ACC112 (cell line): ENCODE measurements around the gene BGLAP.

Experiments used
- H2AFZ ChIP-seq: fragments of 200-600 bp; sonication (generic); one replicate; pipeline ENCODE4 v1.6.0; 2017; ENCODE audit warnings: antibody characterized with exemption, low read length; ENCODE audit not compliant: unreplicated experiment
- H3K27ac ChIP-seq: fragments of 200-600 bp; sonication (generic); 2 replicates; pipeline ENCODE4 v1.5.1; 2014; ENCODE audit warnings: low read depth, mild to moderate bottlenecking, antibody characterized with exemption, low read length, moderate library complexity
- H3K27me3 ChIP-seq: fragments of 200-600 bp; sonication (generic); 2 replicates; pipeline ENCODE4 v1.6.1; 2014; ENCODE audit warnings: mild to moderate bottlenecking, antibody characterized with exemption, low read length, moderate library complexity, mixed read lengths; ENCODE audit not compliant: insufficient read depth
- H3K36me3 ChIP-seq: fragments of 200-600 bp; sonication (generic); 2 replicates; pipeline ENCODE4 v1.6.1; 2016; ENCODE audit warnings: mild to moderate bottlenecking, antibody characterized with exemption, low read length, moderate library complexity, mixed read lengths; ENCODE audit not compliant: insufficient read depth
- H3K4me1 ChIP-seq: fragments of 200-600 bp; sonication (generic); one replicate; pipeline ENCODE4 v1.6.1; 2016; ENCODE audit warnings: low read length, mixed read lengths; ENCODE audit not compliant: insufficient read depth, unreplicated experiment, control insufficient read depth
- H3K4me3 ChIP-seq: fragments of 200-600 bp; sonication (generic); 2 replicates; pipeline ENCODE4 v1.5.1; 2014; ENCODE audit warnings: mild to moderate bottlenecking, low read depth, low read length
- H3K79me2 ChIP-seq: fragments of 200-600 bp; sonication (generic); one replicate; pipeline ENCODE4 v1.6.0; 2016; ENCODE audit warnings: low read length; ENCODE audit not compliant: control insufficient read depth, unreplicated experiment, insufficient read depth

Gene BGLAP

GRCh38 chr1:156241926-156242325, at the start of gene BGLAP:
TSS of gene BGLAP (plus strand) at chr1:156242184. CDS start at chr1:156242232, 48 bp downstream.
- Histone ChIP-seq H3K36me3 (no peaks in the 10 kb centered on the region), H3K4me1 (peaks cover 24% of the 10 kb centered on the region), H3K27me3 (peaks cover 8% of the 10 kb centered on the region; the same call in 1 of the 2 replicates)

GRCh38 chr1:156193208-156193487, 48.8 kb upstream of the BGLAP start:
- Histone ChIP-seq H3K27ac (peak overlapping the region; percentile 73), H3K4me1 (peaks cover 5% of the 10 kb centered on the region), H3K4me3 (peak overlapping the region; percentile 94), H3K27me3 (no peaks in the 10 kb centered on the region), H2AFZ (peak overlapping the region; percentile 84), H3K36me3 (no peaks in the 10 kb centered on the region), H3K79me2 (peaks cover 37% of the 10 kb centered on the region)

More at GRCh38 chr1:156241926-156242325, at the start of gene BGLAP:
- H2AFZ ChIP-seq = no peak within 1 kb of the TSS
- no peak within 1 kb of the TSS for H3K4me3 ChIP-seq
- H3K27ac ChIP-seq = no peak within 1 kb of the TSS
- no peaks in the 10 kb centered on the region for H3K79me2 ChIP-seq

- Histone ChIP-seq H3K36me3 (no peaks in the 10 kb centered on the region), H3K27me3 (no peaks in the 10 kb centered on the region), H3K4me3 (peak within 1 kb of the TSS; percentile 94), H3K4me1 (peaks cover 5% of the 10 kb centered on the region), H2AFZ (peak within 1 kb of the TSS; percentile 84), H3K27ac (peak within 1 kb of the TSS; percentile 73), H3K79me2 (peaks cover 39% of the 10 kb centered on the region)
These were observed 48.3 kb upstream of the BGLAP start, which contains the start of gene SLC25A44 for GRCh38 chr1:156193488-156194299. TSS of gene SLC25A44 (plus strand) at chr1:156194104. CDS start at chr1:156199848, 5,744 bp downstream.

GRCh38 chr1:156194300-156194652, 47.7 kb upstream of the BGLAP start:
- H3K79me2 ChIP-seq = peaks cover 41% of the 10 kb centered on the region
- no peaks in the 10 kb centered on the region for H3K27me3 ChIP-seq
- peak overlapping the region; percentile 94 for H3K4me3 ChIP-seq
- peak overlapping the region; percentile 71 for H2AFZ ChIP-seq
- peaks cover 5% of the 10 kb centered on the region for H3K4me1 ChIP-seq
- no peaks in the 10 kb centered on the region for H3K36me3 ChIP-seq
- H3K27ac ChIP-seq = peak overlapping the region; percentile 50; the same call in 1 of the 2 replicates

GRCh38 chr1:156195853-156196252, 46.1 kb upstream of the BGLAP start:
- Histone ChIP-seq H2AFZ (no peak overlapping the region), H3K79me2 (peaks cover 41% of the 10 kb centered on the region), H3K4me1 (peaks cover 5% of the 10 kb centered on the region), H3K27ac (no peak overlapping the region), H3K4me3 (no peak overlapping the region; the same call in 1 of the 2 replicates), H3K36me3 (no peaks in the 10 kb centered on the region), H3K27me3 (no peaks in the 10 kb centered on the region)

GRCh38 chr1:156196445-156196844, 45.5 kb upstream of the BGLAP start:
- Histone ChIP-seq H3K36me3 (no peaks in the 10 kb centered on the region), H3K27ac (no peak overlapping the region), H3K79me2 (peaks cover 41% of the 10 kb centered on the region)

GRCh38 chr1:156198831-156199349, 43.1 kb upstream of the BGLAP start:
- H3K4me1 ChIP-seq = peaks cover 14% of the 10 kb centered on the region
- H3K27ac ChIP-seq = no peak overlapping the region
- peaks cover 53% of the 10 kb centered on the region for H3K79me2 ChIP-seq
- no peaks in the 10 kb centered on the region for H3K36me3 ChIP-seq
- no peak overlapping the region for H2AFZ ChIP-seq
- no peaks in the 10 kb centered on the region for H3K27me3 ChIP-seq
- no peak overlapping the region for H3K4me3 ChIP-seq

More at GRCh38 chr1:156196445-156196844, 45.5 kb upstream of the BGLAP start:
- no peak overlapping the region for H3K4me3 ChIP-seq
- H3K27me3 ChIP-seq = no peaks in the 10 kb centered on the region
- H2AFZ ChIP-seq = no peak overlapping the region
- peaks cover 5% of the 10 kb centered on the region for H3K4me1 ChIP-seq

- no peaks in the 10 kb centered on the region for H3K27me3 ChIP-seq
- peaks cover 50% of the 10 kb centered on the region for H3K79me2 ChIP-seq
- no peaks in the 10 kb centered on the region for H3K36me3 ChIP-seq
- H2AFZ ChIP-seq = no peak overlapping the region
- peaks cover 9% of the 10 kb centered on the region for H3K4me1 ChIP-seq
- no peak overlapping the region for H3K27ac ChIP-seq
- H3K4me3 ChIP-seq = no peak overlapping the region
These were observed 41.9 kb upstream of the BGLAP start for GRCh38 chr1:156200044-156200443.

- no peaks in the 10 kb centered on the region for H3K27me3 ChIP-seq
- peaks cover 26% of the 10 kb centered on the region for H3K79me2 ChIP-seq
- H3K36me3 ChIP-seq = no peaks in the 10 kb centered on the region
- no peak overlapping the region for H3K4me3 ChIP-seq
- H2AFZ ChIP-seq = no peak overlapping the region
- H3K27ac ChIP-seq = peak overlapping the region; percentile 39
- H3K4me1 ChIP-seq = peaks cover 9% of the 10 kb centered on the region
These were observed 38.7 kb upstream of the BGLAP start for GRCh38 chr1:156203331-156203730.

GRCh38 chr1:156204686-156205085, 37.3 kb upstream of the BGLAP start:
- Histone ChIP-seq H3K36me3 (no peaks in the 10 kb centered on the region), H3K27me3 (no peaks in the 10 kb centered on the region), H3K4me1 (peaks cover 9% of the 10 kb centered on the region), H3K27ac (no peak overlapping the region), H3K4me3 (no peak overlapping the region), H2AFZ (no peak overlapping the region), H3K79me2 (peaks cover 22% of the 10 kb centered on the region)

GRCh38 chr1:156211243-156211642, 30.7 kb upstream of the BGLAP start:
- H3K4me3 ChIP-seq = no peak overlapping the region
- peaks cover 5% of the 10 kb centered on the region for H3K4me1 ChIP-seq
- no peaks in the 10 kb centered on the region for H3K36me3 ChIP-seq
- H2AFZ ChIP-seq = no peak overlapping the region
- no peaks in the 10 kb centered on the region for H3K27me3 ChIP-seq
- peaks cover 4% of the 10 kb centered on the region for H3K79me2 ChIP-seq
- H3K27ac ChIP-seq = no peak overlapping the region
